Natural killer cell (primary cell): ENCODE data around the gene MCHR1. TPM values are rescaled to one million over a fixed set of nuclear protein-coding genes. Genes with fewer than 3 reads are reported as not detected.
A peak's percentile ranks its signal among the peaks of the same experiment; 100 is the strongest.
"Not testable (repeated sequence)": the region's sequence is repeated elsewhere in the genome, so short reads cannot be mapped to it uniquely, and the experiment has no call there.

Source experiments
- ATAC-seq, 3 donors: fragments of 150-1000 bp in 2 of 3; fragments of 200-7000 bp in 1 of 3; cut with Tn5 transposase; 1 replicate in 1 of 3; 2 replicates in 2 of 3; pipeline ENCODE4 v1.10.0; 2021; ENCODE audit warnings: mild to moderate bottlenecking in 2 of 3, moderate library complexity in 2 of 3
- DNase-seq, 2 donors: peaks; one replicate each; pipeline versions ENCODE4 v3.0.0 to v3.0.0-alpha.2; 2013 to 2021; ENCODE audit warnings: mixed read lengths in 1 of 2
- H3K27ac ChIP-seq: one replicate; pipeline ENCODE4 v1.5.1; 2013; ENCODE audit warnings: mild to moderate bottlenecking, low read length
- H3K27me3 ChIP-seq: one replicate; pipeline ENCODE4 v1.6.1; 2013; ENCODE audit warnings: low read length; ENCODE audit not compliant: control insufficient read depth, insufficient read depth
- H3K36me3 ChIP-seq: one replicate; pipeline ENCODE4 v1.6.1; 2013; ENCODE audit warnings: low read length; ENCODE audit not compliant: control insufficient read depth, insufficient read depth
- H3K4me1 ChIP-seq: one replicate; pipeline ENCODE4 v1.6.1; 2013; ENCODE audit warnings: low read length; ENCODE audit not compliant: control insufficient read depth, insufficient read depth
- H3K4me3 ChIP-seq: one replicate; pipeline ENCODE4 v1.5.1; 2013; ENCODE audit warnings: low read length
- H3K9me3 ChIP-seq: one replicate; pipeline ENCODE4 v1.6.1; 2013; ENCODE audit warnings: low read length; ENCODE audit not compliant: control insufficient read depth, insufficient read depth
- H3K27ac Mint-ChIP-seq, 2 donors: one replicate each; pipeline ENCODE4 v1.8.0; 2022; ENCODE audit warnings: mild to moderate bottlenecking in 2 of 2, mixed read lengths in 2 of 2, moderate library complexity in 1 of 2
- H3K27me3 Mint-ChIP-seq, 2 donors: one replicate each; pipeline ENCODE4 v1.8.0; 2022; ENCODE audit warnings: low read depth in 2 of 2, mixed read lengths in 2 of 2
- H3K36me3 Mint-ChIP-seq: one replicate; pipeline ENCODE4 v1.8.0; 2022; ENCODE audit warnings: mixed read lengths
- H3K4me1 Mint-ChIP-seq, 2 donors: one replicate each; pipeline ENCODE4 v1.8.0; 2022; ENCODE audit warnings: mixed read lengths in 2 of 2
- H3K4me3 Mint-ChIP-seq: one replicate; pipeline ENCODE4 v1.8.0; 2022; ENCODE audit warnings: mild to moderate bottlenecking, moderate library complexity, mixed read lengths
- H3K9me3 Mint-ChIP-seq, 2 donors: one replicate each; pipeline ENCODE4 v1.8.0; 2022; ENCODE audit warnings: mixed read lengths in 2 of 2
- WGBS: methylation state at CpG from one replicate; pipeline ENCODE4 v1.1.7; 2013; ENCODE audit warnings: missing lambda C conversion rate; ENCODE audit not compliant: insufficient coverage; 5-methylcytosine and 5-hydroxymethylcytosine counted together
- intact Hi-C: fragments of 100-400 bp; cut with micrococcal nuclease; formaldehyde crosslinking; loops from one replicate; pipeline ENCODE4 v1.14.2; 2022
- total RNA-seq, 4 donors: library from RNA; stranded (reverse); fragments of 120-200 nt in 1 of 4; gene quantifications; one replicate each; pipeline versions ENCODE4 v1.2.3 to v1.2.4, GENCODE V29; 2013 to 2022
- TF ChIP-seq, protein P1 (sequence below): fragments of 200-600 bp; IDR thresholded peaks from one replicate; pipeline ENCODE4 v1.8.0; 2022; ENCODE audit warnings: antibody characterized with exemption

MCHR1 gene
- total RNA-seq, 3 donors from 2014 or later (not counting 1 experiment from before 2014, with no cell fraction given), result not detected

DNA sequence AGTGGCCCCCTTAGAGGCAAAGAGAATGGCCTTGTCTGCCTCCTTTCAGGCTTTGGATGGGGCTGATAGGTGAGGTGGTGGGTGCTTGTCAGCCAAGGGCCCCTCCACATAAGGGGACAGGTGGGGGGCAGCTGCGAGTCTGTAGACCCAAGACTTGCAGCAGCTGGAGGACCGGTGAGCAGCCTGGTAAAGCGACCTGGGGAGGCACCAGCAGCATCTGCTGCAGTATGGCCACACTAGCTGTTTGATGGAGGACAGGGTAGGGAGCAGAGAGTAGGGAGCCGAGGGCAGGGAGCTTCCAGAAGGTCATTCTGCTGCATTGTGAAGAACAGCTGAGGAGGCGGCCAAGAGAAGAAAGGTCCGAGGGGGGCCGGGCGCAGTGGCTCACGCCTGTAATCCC lies 25.9 kb upstream of the MCHR1 start:
- no peak for DNase-seq
- Mint-ChIP-seq H3K9me3 (no peaks in the 10 kb centered on the region), H3K27ac (peak overlapping the region in 1 of 2 donors; percentile 42), H3K4me3 (peak overlapping the region; percentile 40), H3K36me3 (no peaks in the 10 kb centered on the region), H3K4me1 (peaks cover 0 to 7% of the 10 kb centered on the region in 2 donors), H3K27me3 (no peaks in the 10 kb centered on the region)
- H3K9me3 ChIP-seq, result no peaks in the 10 kb centered on the region
- H3K36me3 ChIP-seq, result no peaks in the 10 kb centered on the region
- no peaks in the 10 kb centered on the region for H3K4me1 ChIP-seq
- ATAC-seq, result no peak
- TF ChIP-seq, protein P1, sequence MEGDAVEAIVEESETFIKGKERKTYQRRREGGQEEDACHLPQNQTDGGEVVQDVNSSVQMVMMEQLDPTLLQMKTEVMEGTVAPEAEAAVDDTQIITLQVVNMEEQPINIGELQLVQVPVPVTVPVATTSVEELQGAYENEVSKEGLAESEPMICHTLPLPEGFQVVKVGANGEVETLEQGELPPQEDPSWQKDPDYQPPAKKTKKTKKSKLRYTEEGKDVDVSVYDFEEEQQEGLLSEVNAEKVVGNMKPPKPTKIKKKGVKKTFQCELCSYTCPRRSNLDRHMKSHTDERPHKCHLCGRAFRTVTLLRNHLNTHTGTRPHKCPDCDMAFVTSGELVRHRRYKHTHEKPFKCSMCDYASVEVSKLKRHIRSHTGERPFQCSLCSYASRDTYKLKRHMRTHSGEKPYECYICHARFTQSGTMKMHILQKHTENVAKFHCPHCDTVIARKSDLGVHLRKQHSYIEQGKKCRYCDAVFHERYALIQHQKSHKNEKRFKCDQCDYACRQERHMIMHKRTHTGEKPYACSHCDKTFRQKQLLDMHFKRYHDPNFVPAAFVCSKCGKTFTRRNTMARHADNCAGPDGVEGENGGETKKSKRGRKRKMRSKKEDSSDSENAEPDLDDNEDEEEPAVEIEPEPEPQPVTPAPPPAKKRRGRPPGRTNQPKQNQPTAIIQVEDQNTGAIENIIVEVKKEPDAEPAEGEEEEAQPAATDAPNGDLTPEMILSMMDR, result no peak
- intact Hi-C loops, result no loop called here
- no peak overlapping the region for H3K4me3 ChIP-seq
- H3K27ac ChIP-seq, result no peak overlapping the region
- H3K27me3 ChIP-seq, result no peaks in the 10 kb centered on the region
- WGBS, result 95% methylated on average over 9 of the region's 9 CpGs

DNA sequence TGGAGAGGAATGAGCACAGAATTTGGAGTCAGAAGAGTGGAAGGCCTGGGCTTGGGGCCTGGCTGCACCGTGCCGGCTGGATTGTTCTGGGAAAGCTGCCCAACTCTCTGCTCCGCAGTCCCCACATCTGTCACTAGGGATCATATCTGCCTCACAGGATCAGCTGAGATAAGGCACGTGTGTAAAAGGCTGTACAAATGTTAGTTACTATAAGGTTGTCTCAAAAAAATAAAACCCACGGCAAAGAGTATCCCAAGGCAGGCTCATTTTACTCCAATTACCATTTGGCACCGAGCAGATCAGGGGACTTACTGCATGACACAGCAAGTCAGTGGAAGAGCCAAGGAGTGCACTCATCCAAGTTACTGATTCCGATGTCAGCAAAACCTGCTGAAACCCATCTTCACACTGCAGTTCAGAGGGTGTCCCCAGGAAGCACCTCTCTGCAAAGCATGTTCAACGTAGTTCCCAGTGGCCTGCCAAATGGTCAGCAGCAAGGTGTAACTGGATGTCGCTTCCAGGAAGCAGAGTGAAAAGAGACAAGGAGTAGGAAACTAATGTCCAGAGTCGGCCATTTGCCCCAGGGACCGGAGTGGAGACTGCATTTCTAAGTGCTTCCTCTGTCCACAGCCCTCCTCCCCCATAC lies 24.6 kb upstream of the MCHR1 start:
- intact Hi-C loops, result no loop called here
- TF ChIP-seq, protein P1, result no peak
- Histone ChIP-seq H3K36me3 (no peaks in the 10 kb centered on the region), H3K4me1 (no peaks in the 10 kb centered on the region), H3K4me3 (no peak overlapping the region), H3K27me3 (no peaks in the 10 kb centered on the region), H3K27ac (no peak overlapping the region), H3K9me3 (no peaks in the 10 kb centered on the region)
- Mint-ChIP-seq H3K27me3 (peaks cover 0 to 2% of the 10 kb centered on the region in 2 donors), H3K4me3 (no peak overlapping the region), H3K4me1 (peaks cover 0 to 7% of the 10 kb centered on the region in 2 donors), H3K27ac (no peak overlapping the region), H3K36me3 (no peaks in the 10 kb centered on the region), H3K9me3 (no peaks in the 10 kb centered on the region)
- ATAC-seq, result no peak
- no peak for DNase-seq
- 77% methylated on average over 10 of the region's 11 CpGs for WGBS

DNA sequence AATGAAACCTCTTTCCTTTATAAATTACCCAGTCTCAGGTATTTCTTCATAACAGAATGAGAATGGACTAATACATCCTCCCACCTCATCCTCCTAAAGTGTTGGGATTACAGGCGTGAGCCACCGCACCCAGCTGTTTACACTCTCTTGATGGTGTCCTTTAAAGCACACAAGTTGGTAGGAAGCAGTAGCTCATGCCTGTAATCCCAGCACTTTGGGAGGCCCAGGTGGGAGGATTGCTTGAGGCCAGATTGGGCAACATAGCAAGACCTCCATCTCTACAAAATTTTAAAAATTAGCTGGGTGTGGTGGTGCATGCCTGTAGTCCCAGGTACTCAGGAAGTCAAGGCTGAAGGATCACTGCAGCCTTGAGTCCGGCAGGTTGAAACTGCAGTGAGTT lies 23.3 kb upstream of the MCHR1 start:
- H3K36me3 ChIP-seq, H3K27me3 ChIP-seq, H3K36me3 Mint-ChIP-seq, H3K9me3 Mint-ChIP-seq, H3K4me1 Mint-ChIP-seq, H3K4me1 ChIP-seq, H3K9me3 ChIP-seq, H3K4me3 ChIP-seq, intact Hi-C loops, H3K27me3 Mint-ChIP-seq, H3K27ac Mint-ChIP-seq, H3K4me3 Mint-ChIP-seq, ATAC-seq, DNase-seq, H3K27ac ChIP-seq: not testable (repeated sequence)
- 92% methylated on average over 3 of the region's 3 CpGs for WGBS

DNA sequence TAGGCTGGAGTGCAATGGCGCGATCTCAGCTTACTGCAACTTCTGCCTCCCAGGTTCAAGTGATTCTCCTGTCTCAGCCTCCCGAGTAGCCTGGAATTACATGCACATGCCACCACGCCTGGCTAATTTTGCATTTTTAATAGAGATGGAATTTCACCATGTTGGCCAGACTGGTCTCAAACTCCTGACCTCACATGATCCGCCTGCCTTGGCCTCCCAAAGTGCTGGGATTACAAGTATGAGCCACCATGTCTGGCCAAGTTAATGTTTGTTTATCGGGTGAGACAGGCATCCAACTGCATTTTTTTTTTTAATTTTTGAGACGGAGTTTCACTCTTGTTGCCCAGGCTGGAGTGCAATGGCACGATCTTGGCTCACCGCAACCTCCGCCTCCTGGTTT lies 22.6 kb upstream of the MCHR1 start:
- H3K36me3 ChIP-seq, H3K27ac Mint-ChIP-seq, H3K9me3 ChIP-seq, H3K4me3 ChIP-seq, H3K9me3 Mint-ChIP-seq, H3K4me3 Mint-ChIP-seq, H3K4me1 ChIP-seq, H3K27me3 ChIP-seq, H3K36me3 Mint-ChIP-seq, ATAC-seq, intact Hi-C loops, H3K4me1 Mint-ChIP-seq, H3K27ac ChIP-seq, H3K27me3 Mint-ChIP-seq, DNase-seq: not testable (repeated sequence)
- 95% methylated on average over 10 of the region's 10 CpGs for WGBS
